ELF-1 (cell line): ENCODE data around the gene FAM20A.

Source experiments
- DNase-seq: peaks from one replicate; pipeline ENCODE4 v3.0.0-alpha.2; 2016; ENCODE audit warnings: low read depth, low spot score

The FAM20A gene

DNA sequence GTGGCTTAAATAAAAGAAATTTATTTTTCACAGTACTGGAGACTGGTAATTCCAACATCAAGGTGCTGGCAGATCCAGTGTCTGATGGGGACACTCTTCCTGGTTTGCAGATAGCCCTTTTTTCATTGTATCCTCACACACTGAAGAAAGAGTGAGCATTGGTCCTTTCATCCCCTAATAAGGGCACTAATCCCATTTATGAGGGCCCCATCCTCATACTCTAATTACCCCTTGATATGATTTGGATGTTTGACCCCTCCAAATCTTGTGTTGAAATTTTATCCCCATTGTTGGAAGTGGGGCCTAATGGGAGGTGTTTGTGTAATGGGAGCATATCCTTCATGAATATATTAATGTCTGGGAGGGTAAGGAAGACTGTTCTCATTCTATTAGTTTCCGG is 9.4 kb upstream of the FAM20A start:
- DNase-seq = no peak

DNA sequence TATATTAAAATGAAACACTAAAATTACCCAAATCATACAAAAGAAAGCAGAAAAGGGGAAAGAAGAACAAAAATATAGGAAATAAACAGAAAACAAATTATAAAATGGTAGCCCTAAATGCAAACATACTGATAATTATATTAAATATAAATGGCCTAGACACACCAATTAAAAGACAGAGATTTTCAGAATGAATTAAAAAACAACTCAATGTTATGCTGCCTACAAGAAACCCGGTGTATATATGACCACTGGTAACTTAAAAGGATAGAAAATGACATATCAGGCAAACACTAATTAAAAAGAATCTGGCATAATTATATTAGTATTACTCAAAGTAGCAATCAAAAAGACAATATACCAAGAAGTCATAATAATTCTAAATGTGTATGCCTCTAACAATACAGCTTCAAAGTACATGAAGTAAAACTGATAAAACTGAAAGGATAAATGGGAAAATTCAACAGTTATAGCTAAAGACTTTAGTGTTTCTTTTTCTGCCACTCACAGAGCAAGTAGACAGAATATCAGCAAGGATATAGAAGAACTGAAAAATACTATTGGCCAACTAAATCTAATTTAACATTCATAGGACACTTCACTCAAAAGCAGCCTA is 7.5 kb upstream of the FAM20A start:
- DNase-seq = no peak

DNA sequence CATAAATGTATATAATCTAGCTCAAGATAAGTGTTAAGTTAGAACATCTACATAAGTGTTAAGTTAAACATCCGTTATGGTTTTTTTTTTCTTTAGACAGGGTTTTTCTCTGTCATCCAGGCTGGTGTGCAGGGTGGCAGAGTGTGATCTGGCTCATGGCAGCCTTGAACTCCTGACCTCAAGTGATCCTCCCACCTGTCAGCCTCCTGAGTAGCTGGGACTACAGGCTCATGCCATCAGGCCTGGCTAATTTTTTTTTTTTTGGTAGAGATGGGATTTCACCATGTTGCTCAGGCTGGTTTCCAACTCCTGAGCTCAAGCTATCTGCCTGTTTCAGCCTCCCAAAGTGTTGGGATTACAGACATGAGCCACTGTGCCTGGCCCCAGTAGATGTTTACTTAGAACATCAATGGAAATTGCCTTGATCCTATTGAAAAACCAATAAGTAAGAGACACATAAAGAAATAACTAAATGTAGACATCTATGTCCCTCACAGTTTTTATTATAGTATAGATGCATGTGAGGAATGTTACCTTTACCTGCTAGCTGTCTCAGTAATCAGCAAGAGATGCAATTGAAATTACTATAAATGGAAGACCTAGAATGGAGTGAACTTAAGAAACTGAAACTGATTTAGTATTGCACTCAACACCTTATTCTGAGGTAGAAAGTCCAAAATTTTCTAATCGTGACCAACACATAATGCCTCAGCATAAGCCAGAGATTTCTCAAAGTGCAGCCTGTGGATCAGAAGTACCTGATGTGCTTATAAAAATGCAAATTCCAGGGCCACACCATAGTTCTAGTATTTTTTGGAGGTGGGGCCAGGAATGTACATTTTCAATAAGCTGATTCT is 5.5 kb upstream of the FAM20A start:
- no peak for DNase-seq

DNA sequence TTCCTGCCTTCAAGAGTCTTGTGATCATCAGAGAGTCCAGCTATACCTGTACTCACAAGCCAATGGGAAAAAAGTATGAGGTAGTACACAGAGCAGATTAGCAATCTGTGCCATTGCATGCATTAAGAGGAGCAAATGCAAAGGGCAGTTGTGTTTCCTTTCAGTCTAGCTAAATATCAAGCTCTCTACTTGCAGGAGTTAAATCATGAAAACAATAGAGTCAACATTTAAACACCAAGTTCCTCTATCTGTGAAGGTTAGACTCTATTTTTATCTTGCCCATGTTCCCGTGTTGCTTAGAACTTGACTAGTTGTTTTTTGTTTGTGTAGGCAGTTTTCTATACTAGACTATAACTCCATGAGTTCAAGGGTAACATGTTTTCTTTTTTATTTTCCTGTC is 4.7 kb upstream of the FAM20A start:
- no peak for DNase-seq

DNA sequence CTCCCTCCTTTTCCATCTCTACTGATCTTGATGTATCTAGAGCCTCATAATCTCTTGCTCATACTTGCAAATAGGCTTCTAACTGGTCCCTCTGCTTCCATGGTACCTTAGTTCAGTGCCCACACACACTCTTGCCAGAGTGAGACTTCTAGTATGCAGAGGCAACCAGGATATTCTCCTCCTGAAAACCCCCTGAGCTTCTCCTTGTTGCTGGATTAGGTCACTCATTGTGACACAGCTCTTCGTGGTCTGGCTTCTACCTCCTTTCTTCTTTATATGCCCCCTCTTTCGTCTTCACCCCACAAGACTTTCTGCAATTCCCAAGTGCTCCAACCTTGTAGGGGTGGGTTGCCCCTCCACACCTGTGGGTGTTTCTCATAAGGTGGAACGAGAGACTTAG is 2.5 kb upstream of the FAM20A start:
- DNase-seq = no peak

DNA sequence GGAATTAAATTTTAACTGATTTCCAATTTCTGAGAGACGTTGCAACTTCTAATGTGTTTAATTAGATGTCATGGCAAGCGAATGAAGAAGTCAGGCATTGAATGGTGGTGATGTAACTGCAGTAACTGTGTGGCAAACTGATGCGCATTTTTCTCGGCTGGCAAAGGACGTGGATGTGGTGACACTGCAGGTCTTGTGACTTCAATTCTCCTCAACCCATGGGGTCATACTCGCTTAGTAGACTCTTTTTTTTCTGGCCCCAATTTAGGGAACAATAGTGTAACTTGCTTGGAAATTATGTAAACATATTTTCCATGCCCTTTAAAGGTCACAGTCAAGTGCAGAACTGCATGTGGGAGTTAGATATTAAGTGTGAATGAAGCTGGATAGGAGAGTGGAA is 1.9 kb upstream of the FAM20A start:
- DNase-seq = no peak

DNA sequence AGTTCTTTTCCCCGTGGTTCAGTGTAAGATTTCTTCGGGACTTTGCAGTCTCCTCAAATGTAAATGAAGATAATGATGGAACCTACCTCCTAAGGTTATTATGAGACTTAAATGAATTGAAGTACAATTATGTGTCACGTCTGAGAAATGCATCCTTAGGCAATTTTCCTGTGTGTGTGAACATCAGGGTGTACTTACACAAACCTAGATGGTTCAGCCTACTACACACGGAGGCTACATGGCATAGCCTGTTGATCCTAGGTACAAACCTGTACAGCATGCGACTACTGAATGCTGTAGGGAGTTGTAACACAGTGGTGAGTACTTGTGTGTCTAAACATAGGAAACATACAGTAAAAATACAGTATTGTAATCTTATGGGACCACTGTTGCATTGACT is 1.1 kb upstream of the FAM20A start:
- DNase-seq = no peak

DNA sequence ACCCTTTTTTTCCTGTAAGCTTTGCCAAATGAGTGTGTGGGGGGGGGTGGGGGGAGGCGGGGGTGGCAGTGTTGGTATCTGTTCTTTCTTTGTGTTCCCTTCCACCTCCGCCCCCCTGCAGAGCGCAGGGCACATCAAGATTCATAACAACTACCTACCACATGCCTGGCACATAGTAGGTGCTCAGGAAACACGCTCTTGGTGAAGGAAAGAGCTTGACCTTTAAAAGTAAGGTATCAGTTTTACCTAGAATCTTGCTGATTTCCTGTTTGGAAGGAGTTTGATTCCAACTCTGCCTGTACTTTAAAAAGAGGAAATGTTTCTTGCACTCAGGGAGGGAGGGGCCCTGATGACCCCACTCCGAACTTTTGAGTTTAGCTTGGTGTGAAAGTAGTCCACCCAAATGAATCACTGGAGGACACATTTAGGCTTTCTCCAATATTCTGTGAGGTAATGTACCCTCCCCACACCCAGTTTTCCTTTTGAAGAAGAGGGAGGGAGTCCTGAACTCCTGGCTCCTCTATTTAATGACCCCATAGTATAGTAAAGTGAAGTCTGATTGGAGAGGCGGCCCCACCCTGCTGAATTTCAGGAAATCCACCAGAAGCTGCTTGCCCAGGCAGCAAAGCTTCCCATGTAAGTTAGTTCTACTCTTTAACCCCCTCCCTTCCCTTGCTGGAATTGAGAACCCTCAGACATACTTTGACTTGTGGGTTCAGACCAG is 560 bp upstream of the FAM20A start:
- DNase-seq = peak; percentile 43

DNA sequence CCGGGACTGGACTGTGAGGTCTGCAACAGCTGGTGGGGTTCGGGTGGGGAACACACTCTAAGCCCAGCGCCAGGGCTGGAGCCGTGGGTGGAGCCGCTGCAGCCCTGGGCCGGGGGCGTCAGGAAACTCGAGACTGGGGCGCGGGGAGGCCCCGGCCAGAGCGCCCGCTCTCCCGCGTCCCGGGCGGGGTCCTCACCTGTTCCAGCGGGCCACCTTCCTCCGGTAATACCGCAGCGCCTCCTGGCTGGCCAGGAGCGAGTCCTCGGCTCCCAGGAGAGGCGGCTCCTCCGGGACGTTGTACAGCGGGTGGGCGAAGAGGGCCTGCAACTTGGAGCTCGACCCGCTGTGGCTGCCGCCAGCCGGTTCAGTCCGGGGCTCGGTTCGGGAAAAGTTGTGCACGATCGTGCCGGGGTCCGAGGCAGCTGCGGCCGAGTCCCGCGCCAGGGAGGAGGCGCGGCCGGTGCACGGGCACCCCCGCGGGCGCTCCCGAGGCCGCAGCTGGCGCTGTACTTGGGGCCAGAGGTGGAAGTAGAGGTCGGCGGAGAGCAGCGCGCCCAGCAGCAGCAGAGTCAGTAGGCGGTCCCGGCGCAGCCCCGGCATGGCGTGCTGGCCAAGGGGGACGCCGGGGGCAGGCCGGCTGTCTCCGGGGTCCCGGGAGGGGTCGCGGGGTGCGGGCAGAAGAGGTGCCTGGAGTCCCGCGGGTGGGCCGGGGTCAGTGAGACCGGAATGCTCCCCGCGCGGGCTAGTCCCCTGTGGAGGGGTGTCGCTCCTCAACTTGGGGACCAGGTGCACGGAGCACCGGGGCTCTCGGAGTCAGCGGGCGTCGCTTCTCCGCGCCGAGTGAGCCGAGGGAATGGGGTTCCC is 868 bp downstream of the FAM20A start:
- DNase-seq = peak; percentile 80

DNA sequence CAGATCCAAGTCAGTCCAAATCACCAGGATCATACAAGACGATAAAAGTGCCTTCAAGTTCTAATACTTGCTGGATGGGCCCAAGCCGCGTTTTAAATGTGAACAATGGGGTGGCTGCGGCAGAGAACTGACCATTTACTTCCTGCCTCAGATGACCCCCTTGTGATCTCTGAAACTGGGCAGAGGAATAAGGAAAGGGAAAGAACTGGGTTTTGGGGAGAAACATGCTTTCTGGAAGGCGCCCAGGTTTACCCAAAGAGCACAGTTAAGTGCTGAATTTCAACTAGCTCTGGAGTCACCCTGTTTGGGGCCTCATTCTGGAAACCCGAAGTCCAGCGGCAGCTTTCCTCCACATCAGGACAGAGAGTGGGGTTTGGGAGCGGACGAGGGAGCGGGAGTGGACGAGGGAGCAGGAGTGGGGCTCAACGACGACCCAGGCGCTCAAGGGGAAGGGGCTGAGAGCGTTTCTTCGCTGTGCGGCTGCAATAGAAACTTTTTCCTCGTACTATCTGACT is 1.6 kb downstream of the FAM20A start:
- no peak for DNase-seq

DNA sequence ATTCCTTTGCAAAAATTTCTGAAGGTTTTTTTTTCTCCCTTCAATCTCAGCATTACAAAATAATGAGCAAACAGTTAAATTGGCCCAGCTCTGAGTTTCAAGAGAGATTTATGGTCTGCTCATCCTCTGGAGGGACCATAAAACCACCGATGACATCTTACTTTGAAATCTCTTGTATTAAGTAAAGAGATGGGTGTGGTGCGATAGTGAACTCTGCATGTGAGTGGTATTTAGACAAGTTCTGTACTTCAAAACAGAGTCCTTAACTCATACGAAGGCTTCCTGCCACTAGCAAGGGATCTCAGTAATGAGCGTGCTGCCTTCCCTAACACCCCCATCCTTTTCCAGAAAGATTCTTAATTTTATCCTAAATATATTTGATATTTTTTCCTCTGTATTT is 2.1 kb downstream of the FAM20A start:
- DNase-seq = no peak

DNA sequence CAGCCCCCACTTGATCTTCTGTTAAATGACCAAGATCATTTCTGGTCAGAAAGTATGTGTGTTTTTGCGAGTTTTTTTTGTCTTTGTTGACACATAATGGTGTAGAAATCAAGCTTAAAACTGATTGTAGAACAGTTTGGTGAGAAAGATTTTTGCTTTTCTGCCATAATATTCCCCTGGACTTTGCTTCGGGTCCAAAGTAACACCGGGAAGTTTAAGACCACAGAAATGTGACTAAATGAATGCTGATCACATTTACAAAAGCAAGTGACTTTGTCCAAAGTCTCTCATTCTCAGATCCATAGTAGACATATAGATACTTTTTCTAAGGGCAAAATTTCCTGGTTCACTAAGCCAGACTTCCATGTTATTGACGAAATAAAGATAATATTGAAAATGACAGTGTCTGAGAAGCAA is 2.6 kb downstream of the FAM20A start:
- DNase-seq = no peak

DNA sequence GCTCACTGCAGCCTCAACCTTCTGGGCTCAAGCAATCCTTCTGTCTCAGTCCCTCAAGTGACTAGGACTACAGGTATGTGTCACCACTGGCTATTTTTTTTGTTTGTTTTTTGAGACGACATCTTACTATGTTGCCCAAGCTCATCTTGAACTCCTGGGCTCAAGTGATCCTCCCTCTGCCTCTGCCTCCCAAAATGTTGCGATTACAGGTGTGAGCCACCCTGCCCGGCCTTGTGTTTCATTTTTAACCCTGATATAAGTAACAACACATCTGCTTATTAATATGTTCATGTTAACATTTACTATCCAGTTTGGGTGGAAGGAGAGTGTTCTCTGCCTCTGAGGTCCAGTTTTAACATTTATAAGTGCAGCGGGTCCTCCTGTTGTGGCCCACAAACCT is 3.1 kb downstream of the FAM20A start:
- no peak for DNase-seq

DNA sequence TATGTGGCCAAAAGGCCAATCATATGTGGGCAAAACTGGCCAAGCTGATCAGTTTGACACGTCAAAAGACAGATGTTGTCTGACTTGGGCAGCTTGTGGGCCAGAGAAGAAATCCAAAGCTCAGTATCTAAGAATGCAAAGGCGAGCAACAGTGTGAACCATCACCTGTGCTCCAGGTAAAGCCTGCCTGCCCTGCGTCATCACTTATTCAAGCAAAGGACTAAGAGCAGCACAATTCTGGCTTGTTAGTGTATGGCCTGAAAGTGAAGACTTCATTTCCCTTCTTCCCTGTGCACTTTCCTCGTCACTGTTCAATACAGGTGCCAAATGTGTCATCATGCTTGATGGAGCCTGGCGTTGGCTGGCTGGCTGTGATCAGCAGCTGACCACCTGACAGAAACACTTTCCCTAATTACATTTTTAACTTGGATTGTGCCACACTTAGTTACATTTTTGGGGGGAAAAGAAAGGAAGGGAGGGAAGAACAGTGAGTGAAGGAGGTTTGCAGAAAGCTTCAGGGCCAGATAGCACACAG is 4.7 kb downstream of the FAM20A start:
- DNase-seq = no peak

DNA sequence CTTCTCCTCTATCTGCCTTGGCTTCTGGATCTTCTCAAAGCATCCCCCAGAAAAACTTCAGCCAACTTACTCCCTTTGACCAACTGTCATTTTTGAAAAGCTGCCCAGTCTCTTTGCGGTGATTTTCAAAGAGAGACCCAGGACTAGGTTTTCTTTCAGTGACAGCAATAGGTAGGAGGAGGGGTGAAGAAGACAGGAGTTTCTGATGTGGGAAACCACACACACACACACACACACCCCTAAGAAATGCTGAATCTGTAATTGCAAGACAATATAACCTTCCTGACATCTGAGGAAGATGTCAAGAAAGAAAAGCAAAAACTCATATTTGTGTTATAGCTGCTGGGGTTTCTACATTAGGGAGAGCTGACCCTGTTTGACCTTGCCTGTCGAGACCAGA is 5.2 kb downstream of the FAM20A start:
- no peak for DNase-seq

DNA sequence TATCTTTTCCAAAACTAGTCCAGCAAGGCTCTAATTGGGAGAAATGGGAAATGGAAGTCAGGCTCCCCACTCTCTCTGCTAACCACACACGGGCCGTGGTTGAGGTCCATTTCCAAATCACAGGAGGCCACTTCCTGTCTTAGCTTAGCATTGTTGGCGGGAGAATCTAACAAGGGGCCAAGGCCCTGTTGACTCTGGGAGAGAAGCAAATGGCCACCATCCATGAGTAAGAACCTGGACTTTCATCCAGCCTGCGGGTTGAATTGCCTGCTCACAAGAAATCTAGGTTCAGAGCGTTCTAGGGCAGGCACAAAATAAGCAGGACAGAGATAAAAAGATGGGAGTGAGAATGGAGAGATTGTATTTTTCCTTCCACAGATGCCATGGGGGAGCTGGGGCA is 5.7 kb downstream of the FAM20A start:
- no peak for DNase-seq

DNA sequence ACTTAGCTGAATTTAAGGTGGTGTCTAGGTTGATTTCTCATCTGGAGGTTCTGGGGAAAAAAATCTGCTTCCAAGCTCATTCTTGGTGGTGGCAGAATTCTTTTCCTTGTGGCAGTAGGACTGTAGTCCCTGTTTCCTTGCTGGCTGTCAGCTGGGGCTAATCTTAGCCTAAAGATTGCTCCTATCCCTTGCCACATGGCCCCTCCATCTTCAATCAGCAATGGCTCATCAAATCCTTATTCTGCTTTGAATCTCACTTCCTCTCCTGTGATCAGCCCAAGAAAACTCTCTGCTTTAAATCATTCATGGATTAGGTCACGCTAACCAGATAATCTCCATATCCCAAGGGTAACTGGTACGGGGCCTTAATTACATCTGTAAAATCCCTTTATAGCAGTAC is 6.6 kb downstream of the FAM20A start:
- DNase-seq = no peak

DNA sequence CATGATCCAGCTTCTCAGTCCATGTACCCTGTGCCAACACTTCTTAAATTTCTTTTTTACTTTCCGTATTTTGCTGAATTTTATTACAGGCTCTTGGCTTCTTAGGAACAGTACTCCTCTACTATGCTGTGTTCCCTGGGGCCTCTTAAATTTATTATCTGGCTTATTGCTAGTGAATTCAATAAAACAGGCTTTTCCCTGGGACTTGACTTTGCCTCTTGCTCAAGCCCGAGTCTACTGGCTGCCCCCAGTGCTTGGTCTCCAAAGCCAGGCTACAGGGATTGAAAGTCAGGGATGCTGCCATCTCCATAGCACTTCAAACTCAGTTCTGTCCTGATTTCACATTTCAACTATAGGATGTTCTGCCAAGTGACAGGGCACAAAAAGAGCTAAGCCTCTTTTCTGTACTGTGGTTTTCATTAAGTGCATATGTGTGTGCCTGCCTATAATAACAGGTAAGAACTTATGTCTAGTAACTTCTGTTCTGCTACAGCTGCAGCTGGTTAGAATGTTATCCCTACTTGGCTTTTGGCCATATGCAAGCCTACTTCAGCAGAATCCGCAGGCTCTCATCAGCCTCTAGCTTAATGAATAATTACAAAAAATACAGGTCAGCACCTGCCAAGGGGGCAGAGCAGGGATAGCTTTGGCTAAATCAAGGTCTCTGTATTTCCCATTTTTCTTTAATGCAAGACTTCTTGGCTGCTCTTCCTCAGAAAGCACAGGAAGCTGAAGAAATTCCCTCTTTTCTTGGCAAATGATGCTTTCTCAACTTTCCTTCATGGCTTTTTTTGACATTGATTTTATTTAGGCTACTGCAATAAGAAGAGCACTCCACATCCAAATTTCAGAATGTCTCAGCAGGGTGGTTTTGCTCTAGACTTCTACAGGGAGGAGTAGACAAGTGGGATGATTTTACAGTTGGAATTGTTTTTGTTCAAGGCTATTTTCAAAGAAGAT is 8.2 kb downstream of the FAM20A start:
- no peak for DNase-seq

DNA sequence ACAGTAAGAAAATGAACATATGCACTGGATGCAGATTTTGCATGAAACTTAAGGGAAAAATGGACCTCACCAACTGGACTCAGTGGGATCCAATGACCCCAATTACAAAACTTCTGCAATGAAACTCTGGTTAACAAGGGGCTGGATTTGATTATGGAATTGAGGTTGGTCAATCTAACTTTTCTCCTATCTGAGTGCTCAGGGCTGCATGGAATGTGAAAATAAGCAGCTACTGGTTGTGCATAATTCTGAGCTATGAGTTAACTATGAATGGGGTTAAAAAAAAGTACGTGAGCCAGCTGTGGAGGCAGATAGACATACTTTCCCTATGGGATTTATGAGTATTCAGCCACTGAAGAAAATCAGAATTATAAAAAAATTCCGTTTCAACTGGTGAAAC is 9.2 kb downstream of the FAM20A start:
- DNase-seq = no peak

DNA sequence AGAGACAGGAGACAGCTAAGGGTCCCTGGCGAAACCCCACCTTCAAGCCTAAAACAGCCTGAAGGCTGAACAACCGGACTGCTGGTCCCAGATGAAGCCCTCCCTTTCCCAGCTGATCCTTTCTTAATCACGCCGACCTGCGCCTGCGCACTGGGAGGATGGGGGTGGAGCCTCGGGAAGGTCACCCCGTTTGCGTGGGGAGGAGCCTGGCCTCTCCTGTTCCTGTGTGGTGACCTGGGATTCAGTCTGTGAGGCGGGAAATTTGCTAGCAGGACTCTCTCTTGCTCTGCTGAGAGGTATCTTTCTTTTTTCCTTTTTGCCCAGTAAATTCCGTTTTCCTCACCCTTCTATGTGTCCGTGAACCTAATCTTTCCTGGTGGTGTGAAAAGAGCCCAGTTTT is 9.6 kb downstream of the FAM20A start:
- DNase-seq = no peak
